ENCODE data around the gene ACER1.
"Not testable (repeated sequence)": the region's sequence is repeated elsewhere in the genome, so short reads cannot be mapped to it uniquely, and the experiment has no call there.

ACER1 gene

DNA sequence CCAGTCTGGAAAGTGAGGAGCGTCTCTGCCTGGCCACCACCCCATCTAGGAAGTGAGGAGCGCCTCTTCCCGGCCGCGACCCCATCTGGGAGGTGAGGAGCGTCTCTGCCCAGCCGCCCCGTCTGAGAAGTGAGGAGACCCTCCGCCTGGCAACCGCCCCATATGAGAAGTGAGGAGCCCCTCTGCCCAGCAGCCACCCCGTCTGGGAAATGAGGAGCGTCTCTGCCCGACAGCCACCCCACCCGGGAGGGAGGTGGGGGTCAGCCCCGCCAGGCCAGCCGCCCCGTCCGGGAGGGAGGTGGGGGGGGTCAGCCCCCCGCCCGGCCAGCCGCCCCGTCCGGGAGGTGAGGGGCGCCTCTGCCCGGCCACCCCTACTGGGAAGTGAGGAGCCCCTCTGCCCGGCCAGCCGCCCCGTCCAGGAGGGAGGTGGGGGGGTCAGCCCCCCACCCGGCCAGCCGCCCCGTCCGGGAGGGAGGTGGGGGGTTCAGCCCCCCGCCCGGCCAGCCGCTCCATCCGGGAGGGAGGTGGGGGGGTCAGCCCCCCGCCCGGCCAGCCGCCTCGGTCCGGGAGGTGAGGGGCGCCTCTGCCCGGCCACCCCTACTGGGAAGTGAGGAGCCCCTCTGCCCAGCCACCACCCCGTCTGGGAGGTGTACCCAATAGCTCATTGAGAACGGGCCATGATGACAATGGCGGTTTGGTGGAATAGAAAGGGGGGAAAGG lies 22.1 kb upstream of the ACER1 start:
- FAIRE-seq, result not testable (repeated sequence)

DNA sequence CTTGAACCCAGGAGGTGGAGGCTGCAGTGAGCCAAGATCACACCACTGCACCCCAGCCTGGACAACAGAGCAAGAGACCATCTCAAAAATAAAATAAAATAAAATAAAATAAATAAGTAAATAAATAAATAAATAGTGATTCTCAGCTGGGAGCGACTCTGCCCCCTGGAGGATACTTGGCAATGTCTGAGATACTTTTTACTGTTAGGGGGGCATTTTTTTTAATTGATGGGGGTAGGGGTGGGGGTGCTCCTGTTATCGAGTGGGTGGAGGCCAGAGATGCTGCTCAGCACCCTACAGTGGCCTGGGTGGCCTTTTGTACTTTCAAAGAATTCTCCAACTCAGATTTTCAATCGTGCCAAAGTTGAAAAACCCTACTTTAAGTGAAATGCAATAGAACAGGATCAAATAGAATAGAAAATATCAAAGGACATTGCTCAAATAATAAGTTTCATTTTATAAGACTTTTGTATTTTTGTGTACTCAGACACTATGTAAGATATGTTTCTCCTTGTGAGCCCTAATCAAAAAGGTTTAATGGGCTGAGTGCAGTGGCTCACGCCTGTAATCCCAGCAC lies 20.8 kb upstream of the ACER1 start:
- FAIRE-seq, result no peak

DNA sequence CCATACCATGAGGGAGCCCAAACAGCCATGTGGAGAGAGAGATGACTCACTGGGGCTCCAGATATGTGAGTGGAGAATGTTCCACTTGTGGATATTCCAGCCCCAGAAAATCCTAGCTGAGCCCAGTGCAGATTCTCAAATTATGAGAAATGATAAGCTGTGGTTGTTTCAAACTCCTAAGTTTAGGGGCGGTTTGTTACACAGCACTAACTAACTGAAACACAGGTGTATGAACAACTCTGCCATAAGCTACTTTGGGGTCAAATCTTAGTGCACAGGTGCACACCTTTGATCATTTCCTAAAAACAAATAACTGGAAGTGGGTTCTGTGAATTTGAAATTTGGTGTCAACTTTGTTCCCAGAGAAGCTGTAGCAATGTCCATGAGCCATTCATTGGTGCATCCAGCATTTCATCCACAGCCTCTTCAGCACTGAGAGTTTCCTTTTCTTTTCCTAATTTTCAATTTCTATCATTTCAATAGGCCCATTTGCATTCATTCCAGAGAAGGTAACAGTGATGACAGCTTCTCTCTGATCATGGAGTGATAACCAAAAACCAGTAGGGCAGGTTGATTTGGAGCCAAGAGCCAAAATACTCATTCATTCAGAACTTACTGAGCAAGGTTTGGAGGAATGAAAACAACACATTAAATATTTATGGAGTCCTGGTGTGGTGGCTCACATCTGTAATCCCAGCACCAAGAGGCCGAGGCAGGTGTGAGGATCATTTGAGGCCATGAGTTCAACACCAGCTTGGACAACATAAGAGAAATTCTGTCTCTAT lies 19.2 kb upstream of the ACER1 start:
- no peak for FAIRE-seq

DNA sequence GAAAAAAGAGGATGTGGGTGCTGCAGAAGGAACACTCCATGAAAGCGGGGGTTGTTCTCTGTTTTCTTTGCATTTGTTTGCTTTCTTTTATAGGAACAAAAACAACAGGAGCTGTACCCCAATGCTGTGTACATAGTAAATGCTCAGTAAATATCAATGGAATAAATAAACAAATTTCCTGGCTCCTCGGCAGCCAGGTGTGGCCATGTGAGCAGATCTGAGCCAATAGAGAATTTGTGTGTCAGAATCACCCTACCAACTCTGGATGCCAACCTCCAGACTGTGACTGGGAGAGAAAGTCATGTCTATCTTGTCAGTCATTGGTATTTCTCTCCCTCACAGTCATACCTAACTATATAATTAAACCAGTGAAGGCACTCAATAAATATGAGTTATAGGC lies 17.3 kb upstream of the ACER1 start:
- FAIRE-seq, result no peak

DNA sequence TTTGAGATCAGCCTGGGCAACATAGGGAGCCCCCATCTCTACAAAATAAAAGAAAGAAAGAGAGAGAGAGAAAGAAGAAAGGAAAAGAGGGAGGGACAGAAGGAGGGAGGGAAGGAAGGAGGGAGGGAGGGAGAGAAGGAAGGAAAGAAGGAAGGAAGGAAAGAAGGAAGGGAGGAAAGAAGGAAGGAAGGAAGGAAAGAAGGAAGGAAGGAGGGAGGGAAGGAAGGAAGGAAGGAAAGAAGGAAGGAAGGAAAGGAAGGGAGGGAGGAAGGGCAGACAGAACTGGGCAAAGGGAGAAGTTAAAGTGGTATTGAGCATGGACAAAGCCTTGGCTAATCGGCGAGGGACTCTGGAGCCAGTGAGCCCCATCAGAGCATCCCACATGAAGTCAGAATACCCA lies 15.9 kb upstream of the ACER1 start:
- FAIRE-seq, result not testable (repeated sequence)

DNA sequence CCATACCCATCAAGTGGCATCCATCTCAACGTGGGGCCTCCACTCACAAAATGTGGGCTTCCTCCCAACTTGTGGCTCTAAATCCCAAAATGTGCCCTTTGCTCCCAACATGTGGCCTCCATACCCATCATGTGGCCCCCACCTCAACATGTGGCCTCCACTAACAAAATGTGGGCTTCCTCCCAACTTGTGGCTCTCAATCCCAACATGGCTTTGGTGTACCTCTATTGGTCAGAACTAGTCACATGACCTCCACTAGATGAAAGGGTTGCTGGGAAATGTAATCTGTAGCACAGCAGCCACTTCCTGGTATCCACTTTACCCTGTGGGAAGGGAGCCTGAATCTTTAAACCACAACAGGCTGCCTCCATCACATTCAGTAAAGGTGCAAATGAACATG lies 10.1 kb upstream of the ACER1 start:
- FAIRE-seq, result no peak

DNA sequence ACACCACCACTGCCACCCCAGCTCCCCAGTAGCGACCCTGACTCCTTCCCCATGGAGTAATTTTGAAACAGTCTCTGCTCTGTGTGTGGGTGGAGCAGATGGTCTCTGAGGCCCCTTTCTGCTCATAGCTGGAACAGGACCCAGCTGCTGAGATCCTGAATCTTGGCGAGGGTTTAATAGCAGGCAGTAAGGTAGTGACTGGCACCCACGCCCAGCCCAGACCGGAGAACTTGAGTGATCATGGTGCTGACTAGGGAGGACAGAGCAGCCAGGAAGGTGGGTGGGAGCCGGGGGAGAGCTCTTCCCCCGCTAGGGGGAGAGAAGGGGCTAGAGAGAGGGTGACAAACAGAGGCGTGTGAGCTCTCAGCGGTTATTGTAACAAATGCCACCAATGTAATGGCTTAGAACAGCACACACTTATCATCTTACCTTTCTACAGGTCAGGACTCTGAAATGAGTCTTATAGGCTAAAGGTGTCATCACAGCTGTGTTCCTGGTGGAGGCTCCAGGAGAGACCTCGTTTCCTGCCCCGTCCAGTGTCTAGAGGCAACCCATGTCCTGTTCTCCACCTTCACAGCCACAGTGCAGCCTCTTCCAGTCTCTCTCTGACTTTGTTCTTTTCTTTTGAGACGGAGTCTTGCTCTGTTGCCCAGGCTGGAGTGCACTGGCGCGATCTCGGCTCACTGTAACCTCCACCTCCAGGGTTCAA lies 7.2 kb upstream of the ACER1 start:
- no peak for FAIRE-seq

DNA sequence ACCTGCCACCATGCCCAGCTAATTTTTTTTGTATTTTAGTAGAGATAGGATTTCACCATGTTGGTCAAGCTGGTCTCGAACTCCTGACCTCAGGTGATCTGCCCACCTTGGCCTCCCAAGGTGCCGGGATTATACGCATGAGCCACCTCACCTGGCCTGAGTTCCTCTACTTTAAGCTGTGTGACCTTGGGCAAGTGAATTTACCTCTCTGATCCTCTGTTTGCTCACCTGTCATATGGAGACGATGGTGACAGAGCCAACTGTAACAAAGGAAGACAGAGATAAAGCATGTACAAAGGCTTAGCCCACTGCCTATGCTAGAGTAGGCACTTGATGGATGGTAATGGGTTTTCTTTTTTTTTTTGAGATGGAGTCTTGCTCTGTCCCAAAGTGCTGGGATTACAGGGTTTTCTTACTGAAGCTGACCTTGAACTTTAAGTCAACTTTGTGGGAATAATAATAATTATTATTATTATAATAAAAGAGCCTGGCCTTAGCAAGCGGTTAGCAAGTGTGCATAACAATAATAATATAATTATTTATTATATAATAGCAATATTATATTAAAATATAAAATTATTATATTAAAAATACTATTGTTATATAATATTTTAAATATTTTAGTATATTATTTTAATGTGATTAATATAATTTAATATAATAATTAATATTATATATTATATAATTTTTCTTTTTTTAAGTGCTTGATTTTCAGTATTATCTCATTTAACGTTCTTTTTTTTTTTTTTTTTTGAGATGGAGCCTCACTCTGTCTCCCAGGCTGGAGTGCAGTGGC lies 1.3 kb upstream of the ACER1 start:
- FAIRE-seq, result no peak

DNA sequence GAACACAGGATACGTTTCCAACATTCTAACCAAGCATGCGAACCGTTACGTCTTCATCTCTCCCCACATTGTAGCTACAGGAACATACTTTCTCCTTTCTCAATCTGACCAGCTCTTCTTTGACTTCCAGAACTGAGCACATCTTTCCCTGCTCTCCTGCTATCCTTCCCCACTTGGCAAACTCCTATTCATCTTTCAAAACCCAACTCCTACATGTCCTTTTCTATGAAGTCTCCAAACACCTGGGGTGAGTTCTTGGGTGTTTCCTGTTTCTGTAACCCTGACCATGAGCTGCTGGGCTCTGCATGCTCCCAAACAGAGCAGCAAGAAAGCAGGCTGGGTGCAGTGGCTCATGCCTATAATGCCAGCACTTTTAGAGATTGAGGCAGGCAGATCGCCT lies 6.6 kb downstream of the ACER1 start:
- FAIRE-seq, result no peak

DNA sequence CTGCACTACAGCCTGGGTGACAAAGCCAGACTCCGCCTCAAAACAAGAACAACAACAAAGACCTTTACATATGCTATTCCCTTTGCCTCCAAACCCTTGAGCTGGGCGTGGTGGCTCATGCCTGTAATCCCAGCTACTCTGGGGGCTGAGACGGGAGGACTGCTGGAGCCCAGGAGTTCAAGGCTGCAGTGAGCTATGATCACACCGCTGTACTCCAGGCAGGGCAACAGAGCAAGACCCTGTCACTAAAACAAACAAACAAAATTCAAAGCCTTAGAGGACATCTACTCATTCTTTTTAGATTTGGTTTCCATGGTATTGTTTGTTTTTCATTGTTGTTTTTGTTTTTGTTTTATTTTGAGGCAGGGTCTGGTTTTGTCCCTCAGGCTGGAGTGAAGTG lies 7.8 kb downstream of the ACER1 start:
- no peak for FAIRE-seq

DNA sequence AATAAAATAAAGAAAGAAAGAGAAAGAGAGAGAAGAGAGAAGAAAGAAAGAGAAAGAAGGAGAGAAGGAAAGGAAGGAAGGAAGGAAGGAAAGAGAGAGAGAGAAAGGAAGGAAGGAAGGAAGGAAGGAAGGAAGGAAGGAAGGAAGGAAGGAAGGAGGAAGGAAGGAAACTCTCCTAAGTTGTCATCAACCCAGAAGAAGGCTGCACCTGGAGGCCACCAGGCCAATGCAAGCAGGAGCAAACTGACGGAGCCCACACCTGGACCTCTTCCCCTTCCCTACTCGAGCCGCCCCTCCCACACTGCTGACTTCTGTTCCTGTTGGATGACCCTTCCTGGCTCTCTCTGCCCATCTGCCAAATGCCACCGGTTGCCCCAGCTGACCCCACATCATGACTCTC lies 8.7 kb downstream of the ACER1 start:
- no peak for FAIRE-seq

DNA sequence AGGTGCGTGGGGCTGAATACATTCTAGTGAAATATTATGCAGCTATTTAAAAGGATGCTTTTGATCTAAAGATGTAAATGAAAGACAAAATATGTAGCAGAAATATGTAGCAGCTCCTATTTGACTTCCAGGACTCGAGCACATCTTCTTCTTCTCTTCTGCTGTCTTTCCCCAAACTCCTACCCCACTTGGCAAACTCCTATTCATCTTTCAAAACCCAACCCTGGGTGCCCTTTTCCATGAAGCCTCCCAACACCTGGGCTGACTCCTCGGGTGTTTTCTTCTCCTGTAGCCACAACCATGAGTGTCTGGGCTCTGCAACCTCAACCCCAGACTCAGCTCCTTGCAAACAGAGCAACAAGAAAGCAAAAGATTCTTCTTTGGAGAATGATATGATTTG lies 11.1 kb downstream of the ACER1 start:
- no peak for FAIRE-seq

DNA sequence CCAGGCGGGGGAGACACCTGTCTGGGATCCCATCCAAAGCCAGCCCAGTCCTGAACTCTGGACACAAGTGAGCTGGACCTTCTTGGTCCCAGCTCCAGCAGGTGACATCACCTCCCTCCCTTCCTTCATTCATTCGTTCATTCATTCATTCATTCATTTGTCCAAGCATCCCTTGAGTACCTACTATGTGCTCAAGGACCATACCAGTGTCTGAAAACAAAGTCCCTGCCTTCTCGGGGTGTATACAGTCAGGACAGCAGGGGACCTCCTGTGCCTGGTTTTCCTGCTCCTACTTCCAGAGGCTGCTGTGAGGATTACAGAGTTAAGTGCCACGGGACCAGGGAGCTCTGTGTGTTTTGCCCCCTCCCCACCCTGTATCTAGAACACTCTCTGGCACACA lies 14.0 kb downstream of the ACER1 start:
- FAIRE-seq, result no peak

DNA sequence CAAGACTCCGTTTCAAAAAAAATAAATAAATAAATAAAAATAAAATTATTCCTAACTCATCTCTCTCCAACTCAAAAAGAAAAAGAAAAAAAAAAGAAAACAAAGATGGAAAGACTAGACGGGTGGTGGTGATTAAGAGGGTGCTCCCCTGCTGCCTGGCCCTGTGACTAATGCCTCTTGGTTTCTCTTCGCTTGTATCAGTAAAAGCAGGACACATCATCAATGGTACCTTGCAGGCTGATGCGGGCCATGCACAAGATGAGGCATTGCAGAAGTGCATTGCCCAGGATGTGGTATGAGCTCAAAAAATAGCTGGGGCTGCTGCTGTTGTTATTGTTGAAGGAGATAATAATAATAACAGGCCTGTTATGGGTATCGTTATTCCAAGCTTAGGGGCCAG lies 14.6 kb downstream of the ACER1 start:
- FAIRE-seq, result no peak

DNA sequence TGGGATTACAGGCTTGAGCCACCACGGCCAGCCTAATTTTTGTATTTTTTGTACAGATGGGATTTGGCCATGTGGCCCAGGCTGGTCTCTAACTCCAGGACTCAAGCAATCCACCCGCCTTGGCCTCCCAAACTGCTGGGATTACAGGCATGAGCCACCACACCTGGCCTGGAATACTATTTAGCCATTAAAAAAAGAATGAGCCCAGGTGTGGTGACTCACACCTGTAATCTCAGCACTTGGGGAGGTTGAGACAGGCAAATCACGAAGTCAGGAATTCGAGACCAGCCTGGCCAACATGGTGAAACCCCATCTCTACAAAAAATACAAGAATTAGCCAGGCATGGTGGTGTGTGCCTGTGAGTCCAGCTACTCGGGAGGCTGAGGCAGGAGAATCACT lies 17.8 kb downstream of the ACER1 start:
- not testable (repeated sequence) for FAIRE-seq

DNA sequence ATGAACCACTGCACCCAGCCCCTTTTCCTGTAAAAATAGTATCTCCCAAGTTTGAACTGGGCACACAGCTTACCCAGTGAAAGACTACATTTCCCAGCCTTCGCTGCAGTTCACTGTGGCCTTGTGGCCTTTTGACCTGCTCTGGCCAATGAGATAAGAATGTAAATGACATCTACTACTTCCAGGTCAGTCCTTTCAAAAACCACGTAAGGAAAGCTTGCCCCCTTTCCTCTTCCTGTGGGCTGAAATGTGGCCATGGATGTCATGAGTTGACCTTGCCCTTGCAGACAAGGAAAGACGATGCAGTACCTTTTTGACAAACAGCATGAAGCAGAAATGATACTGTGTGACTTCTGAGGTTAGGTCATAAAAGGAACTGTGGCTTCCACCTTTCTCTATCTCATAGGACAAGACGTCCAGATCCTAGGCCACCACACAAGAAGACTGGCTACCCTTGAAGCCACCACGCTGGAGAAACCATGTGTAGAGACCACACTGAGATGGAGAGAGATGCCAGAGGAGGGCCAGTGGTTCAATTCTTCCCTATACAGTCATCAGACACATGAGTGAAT lies 19.9 kb downstream of the ACER1 start:
- no peak for FAIRE-seq

DNA sequence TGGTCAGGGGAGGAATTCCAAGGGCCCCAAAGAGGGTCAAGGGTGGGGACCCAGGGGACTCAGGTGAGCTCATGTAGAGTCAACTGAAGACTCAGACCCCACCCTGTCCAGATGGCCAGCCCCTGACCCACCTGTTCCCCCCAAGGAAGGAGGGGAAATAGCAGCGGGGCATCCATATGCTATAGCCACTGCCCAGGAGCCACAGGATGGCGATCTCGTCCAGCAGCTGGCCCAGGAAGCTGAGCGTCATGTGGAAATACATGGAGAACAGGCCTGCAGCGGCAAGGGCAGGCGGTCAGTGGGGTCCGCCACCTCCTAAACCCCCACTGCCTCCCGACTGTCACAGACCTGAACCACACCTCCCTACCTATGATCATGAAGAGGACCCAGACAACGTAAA lies 21.4 kb downstream of the ACER1 start:
- FAIRE-seq, result no peak

DNA sequence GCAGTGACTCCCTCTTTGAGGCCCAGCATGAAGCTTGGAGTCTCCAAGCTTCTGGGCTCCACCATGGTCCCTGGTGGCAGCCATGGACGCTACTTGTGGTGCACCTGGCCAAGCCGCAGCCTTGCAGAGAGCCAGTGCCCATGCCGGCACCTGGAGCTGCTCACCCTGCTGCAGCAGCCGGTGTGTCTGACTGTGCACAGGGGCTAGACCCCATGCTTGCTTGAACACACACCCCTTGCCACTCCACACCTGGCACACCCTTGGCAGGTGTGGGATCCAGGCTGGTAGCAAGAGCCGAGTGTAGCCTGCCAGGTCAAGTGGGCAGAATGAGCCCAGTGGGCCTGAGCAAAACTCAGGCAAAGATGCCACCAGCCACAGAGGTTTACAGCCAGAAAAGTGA lies 35.0 kb downstream of the ACER1 start:
- no peak for FAIRE-seq

DNA sequence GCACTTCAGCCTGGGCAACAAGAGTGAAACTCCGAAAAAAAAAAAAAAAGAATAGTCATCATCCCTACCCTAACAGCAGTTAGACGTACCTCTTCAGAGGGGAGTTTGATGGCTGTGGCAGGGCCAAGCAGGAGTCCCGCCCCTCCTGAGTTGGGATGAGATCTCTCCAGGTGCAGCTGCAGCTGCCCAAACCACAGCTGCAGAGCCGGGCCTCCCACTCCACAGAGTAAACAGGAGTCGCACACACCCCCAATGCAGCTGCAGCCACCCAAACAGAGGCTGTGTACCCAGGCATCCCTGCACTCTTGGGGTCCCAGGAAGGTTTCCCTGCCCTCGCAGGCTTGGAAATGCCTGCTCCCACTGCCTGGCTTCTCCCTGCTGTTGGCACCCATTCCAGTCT lies 36.2 kb downstream of the ACER1 start:
- no peak for FAIRE-seq

DNA sequence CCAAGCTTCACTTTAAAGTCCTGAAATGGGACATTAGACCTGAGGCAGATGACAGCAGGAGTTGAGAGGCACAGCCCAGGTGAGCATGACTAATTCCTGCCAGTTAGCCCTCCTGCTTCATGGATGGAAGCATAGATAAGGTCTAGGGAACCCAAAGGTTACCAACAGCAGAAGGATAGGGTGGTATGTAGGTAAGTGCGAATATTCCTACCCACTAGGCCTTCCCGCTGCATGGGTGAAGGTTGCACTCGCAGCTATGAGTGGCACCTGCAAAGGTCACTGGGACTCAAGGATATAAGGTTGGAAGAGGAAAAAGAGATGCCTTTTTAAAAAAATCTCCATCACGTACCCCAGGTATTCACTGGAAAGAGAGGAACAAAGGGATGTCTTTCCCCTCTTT lies 41.4 kb downstream of the ACER1 start:
- FAIRE-seq, result no peak

DNA sequence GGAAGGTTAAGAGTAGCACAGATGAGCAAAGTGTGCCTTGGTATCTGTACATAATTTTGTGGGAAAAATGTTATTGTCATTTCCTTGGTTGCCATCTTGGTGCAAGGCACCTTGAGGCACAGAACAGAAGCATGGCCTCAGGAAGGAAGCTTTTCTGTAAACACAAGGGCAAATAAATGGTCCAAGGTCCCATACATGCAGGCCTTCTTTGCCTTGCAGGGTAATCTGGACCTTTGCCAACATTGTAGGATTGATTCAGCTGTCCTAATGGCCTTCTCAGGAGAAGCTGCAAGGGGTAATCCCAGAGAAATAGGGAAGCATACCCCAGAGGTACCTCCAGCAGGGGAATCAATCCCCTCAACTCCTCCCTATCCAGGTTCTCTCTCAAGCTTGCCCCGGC lies 44.7 kb downstream of the ACER1 start:
- no peak for FAIRE-seq

DNA sequence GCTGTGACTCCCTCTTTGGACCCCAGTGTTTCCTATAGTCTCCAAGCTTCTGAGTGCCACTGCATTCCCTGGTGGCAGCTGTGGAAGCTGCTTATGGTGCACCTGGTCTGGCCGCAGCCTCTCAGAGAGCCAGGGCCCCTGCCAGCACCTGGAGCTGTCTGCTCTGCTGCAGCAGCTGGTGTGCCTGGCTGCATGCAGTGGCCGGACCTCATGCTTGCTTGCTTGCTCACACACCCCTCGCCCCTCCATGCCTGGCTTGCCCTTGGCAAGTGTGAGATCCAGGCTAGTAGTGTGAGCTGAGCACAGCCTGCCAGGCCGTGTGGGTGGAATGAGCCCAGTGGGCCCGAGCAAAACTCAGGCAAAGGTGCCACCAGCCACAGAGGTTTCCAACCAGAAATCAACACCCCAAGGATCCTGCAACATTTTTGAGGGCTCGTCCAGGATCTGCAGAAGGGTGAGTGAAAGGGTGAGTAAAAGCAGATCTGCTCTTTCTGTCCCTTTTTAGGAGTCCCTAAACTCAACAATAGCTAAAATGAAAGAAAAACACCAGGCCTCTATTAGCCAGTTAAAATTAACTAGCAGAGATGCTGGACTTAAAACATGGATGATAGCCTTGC lies 46.0 kb downstream of the ACER1 start:
- FAIRE-seq, result no peak
